ENCODE results near the gene GNGT2. TPM values are rescaled to one million over a fixed set of nuclear protein-coding genes. Genes with fewer than 3 reads are reported as not detected.

GNGT2 gene
- polyA plus RNA-seq, 1 of the 3 experiments (the other 2 are of a cell fraction): 11.0 TPM

DNA sequence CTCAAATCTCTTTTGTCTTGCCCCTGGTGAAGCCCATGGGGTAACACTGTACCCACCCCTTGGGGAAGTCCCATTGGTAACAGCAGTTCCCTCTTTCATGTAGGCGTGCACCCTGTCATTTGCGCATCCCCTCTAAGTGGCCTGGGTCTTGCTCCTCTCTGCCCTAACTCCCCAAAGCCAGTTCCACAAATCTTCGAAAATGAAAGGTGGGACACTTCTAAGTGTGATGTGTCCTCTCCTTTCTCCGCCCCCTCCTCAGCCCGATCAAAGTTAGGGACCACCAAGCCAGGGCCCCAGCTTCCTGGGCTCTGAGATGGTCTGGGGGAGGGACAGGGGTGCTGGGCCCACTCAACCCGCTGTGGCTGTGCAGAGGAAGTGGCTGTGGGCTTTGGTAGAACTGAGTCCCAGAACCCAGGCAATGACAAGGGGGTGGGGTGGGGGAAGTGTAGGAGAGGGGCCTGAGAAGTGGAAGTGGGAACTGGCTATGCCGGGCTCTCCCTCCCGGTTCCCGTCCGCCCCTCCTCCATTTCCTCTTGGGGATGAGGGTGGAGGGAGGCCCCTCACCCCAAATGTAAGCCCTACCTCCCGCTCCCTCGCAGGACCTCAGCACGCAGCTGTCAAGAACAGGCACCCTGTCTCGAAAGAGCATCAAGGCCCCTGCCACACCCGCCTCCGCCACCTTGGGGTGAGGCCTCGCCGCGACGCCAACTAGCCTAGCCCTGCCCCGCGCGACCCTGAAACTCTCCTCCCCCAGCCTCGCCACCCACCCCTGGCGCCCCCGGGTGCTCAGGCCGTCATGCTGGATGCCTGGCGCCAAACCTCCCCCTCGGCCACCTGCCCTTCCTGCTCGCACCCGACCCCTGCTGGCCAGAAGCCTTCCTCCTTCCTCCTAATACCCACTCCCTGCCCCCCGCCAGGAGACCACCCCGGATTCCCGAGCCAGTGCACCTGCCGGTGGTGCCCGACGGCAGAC is 8.9 kb upstream of the GNGT2 start:
- Histone ChIP-seq H3K4me3 (ENCODE audit: low read depth in 2 of 2, low read length in 1 of 2) (no peak overlapping the region), H3K9me3 (no peaks in the 10 kb centered on the region), H3K79me2 (ENCODE audit: insufficient read depth) (no peaks in the 10 kb centered on the region), H3K27ac (ENCODE audit: low read depth in 2 of 2, low read length in 1 of 2) (no peak overlapping the region), H3K36me3 (replicated peaks in 1 of 2; ENCODE audit: control insufficient read depth in 1 of 2, insufficient read depth in 2 of 2, low read length in 1 of 2) (no peaks in the 10 kb centered on the region), H3K27me3 (ENCODE audit: insufficient read depth) (peaks cover 8% of the 10 kb centered on the region), H3K9me2 (no peaks in the 10 kb centered on the region), H3K4me2 (no peak overlapping the region), H2AFZ (ENCODE audit: low read depth) (no peak overlapping the region), H4K20me1 (ENCODE audit: insufficient read depth) (no peaks in the 10 kb centered on the region), H3K9ac (no peak overlapping the region), H3F3A (replicated peaks; ENCODE audit: insufficient read depth) (peaks cover 3% of the 10 kb centered on the region), H3K4me1 (ENCODE audit: control insufficient read depth in 1 of 2, insufficient read depth in 2 of 2, low read depth in 1 of 2, low read length in 1 of 2) (no peaks in the 10 kb centered on the region)
- WGBS (ENCODE audit: low lambda C conversion rate): 41% methylated on average over 31 of the region's 37 CpGs
- POLR2A ChIA-PET: no interaction called here
- peak; percentile 61 for DNase-seq
- CTCF ChIA-PET: interaction anchor here (1.5 to 9.5 kb wide), 2 partner anchors 8 to 39 kb away, joined by 3 to 105 read pairs; partner anchors contain the start of gene PHOSPHO1
- TF ChIP-seq, protein P1, sequence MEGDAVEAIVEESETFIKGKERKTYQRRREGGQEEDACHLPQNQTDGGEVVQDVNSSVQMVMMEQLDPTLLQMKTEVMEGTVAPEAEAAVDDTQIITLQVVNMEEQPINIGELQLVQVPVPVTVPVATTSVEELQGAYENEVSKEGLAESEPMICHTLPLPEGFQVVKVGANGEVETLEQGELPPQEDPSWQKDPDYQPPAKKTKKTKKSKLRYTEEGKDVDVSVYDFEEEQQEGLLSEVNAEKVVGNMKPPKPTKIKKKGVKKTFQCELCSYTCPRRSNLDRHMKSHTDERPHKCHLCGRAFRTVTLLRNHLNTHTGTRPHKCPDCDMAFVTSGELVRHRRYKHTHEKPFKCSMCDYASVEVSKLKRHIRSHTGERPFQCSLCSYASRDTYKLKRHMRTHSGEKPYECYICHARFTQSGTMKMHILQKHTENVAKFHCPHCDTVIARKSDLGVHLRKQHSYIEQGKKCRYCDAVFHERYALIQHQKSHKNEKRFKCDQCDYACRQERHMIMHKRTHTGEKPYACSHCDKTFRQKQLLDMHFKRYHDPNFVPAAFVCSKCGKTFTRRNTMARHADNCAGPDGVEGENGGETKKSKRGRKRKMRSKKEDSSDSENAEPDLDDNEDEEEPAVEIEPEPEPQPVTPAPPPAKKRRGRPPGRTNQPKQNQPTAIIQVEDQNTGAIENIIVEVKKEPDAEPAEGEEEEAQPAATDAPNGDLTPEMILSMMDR (IDR thresholded peaks at IDR 0.05): peak; percentile 44
- no peak for TF ChIP-seq SMC3 (IDR thresholded peaks at IDR 0.05; ENCODE audit: low read depth, low read length)

GRCh38 chr17:49217651-49218413 is 7.5 kb upstream of the GNGT2 start:
- POLR2A ChIA-PET: no interaction called here
- no peak overlapping the region for H3K4me3 ChIP-seq (ENCODE audit: low read depth in 2 of 2, low read length in 1 of 2)

More at GRCh38 chr17:49217651-49218413, 7.5 kb upstream of the GNGT2 start:
- TF ChIP-seq GABPA (IDR thresholded peaks at IDR 0.05; ENCODE audit: low read depth) (no peak), FOXJ3 (CRISPR knock-in tag; IDR thresholded peaks at IDR 0.05) (no peak), EP300 (IDR thresholded peaks at IDR 0.05; ENCODE audit: borderline replicate concordance in 1 of 2, low read depth in 1 of 2, low read length in 1 of 2) (no peak), MXI1 (IDR thresholded peaks at IDR 0.05; ENCODE audit: low read depth, low read length) (no peak), SMC3 (IDR thresholded peaks at IDR 0.05; ENCODE audit: low read depth, low read length) (no peak), REST (IDR thresholded peaks at IDR 0.05; ENCODE audit: low read depth, low read length) (no peak)
- no peak overlapping the region for H3K9ac ChIP-seq
- H3K4me2 ChIP-seq: no peak overlapping the region
- no peaks in the 10 kb centered on the region for H3K9me2 ChIP-seq
- no peaks in the 10 kb centered on the region for H3K36me3 ChIP-seq (replicated peaks in 1 of 2; ENCODE audit: control insufficient read depth in 1 of 2, insufficient read depth in 2 of 2, low read length in 1 of 2)
- H4K20me1 ChIP-seq (ENCODE audit: insufficient read depth): no peaks in the 10 kb centered on the region
- no peak overlapping the region for H2AFZ ChIP-seq (ENCODE audit: low read depth)
- H3K27me3 ChIP-seq (ENCODE audit: insufficient read depth): no peaks in the 10 kb centered on the region; the same call in 1 of the 2 replicates
- peak; percentile 33 for DNase-seq
- H3K79me2 ChIP-seq (ENCODE audit: insufficient read depth): no peaks in the 10 kb centered on the region
- WGBS (ENCODE audit: low lambda C conversion rate): 57% methylated on average over 17 of the region's 17 CpGs
- peaks cover 3% of the 10 kb centered on the region for H3F3A ChIP-seq (replicated peaks; ENCODE audit: insufficient read depth)
- no peaks in the 10 kb centered on the region for H3K9me3 ChIP-seq
- no peak overlapping the region for H3K27ac ChIP-seq (ENCODE audit: low read depth in 2 of 2, low read length in 1 of 2)
- CTCF ChIA-PET: interaction anchor here (1.1 to 9.5 kb wide), 3 partner anchors 9 to 190 kb away, joined by 3 to 105 read pairs (median 3); partner anchors contain the start of gene PHOSPHO1
- H3K4me1 ChIP-seq (ENCODE audit: control insufficient read depth in 1 of 2, insufficient read depth in 2 of 2, low read depth in 1 of 2, low read length in 1 of 2): no peaks in the 10 kb centered on the region

All from SK-N-SH (cell line).